Dedifferentiated amniotic fluid mesenchymal stem cell (primary cell): Measurements from ENCODE around the gene PTCHD4.
A peak's percentile ranks its signal among the peaks of the same experiment; 100 is the strongest.
"Not testable (repeated sequence)": the region's sequence is repeated elsewhere in the genome, so short reads cannot be mapped to it uniquely, and the experiment has no call there.

Source experiments
- DNase-seq: peaks from one replicate; pipeline ENCODE4 v3.0.0-alpha.2; 2016; ENCODE audit errors: extremely low spot score

PTCHD4 gene

GRCh38 chr6:48111143-48111506 lies at the start of gene PTCHD4:
Gene PTCHD4, minus strand, starts transcription at chr6:48111197. Its CDS starts 42,240 bp downstream, at chr6:48068957.
- DNase-seq = peak; percentile 52

DNA sequence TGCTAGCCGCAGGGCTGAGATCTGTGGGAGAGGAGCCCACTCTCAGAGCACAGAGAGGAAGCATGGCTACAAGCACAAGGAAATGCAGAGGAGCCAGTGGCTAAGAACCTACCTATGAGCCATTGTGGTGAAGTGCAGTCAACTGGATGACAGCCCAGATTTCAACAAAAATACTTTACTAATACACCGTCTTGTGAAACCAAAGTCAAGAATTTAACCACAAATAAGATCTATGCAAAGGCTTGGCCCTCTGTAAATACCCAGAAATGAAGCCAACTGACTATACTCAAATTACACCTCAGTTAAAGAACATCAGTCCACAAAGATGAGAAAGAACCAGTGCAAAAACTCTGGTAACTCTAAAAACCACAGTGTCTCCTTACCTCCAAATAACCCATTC lies 40.1 kb upstream of the PTCHD4 start:
- DNase-seq = peak; percentile 66

DNA sequence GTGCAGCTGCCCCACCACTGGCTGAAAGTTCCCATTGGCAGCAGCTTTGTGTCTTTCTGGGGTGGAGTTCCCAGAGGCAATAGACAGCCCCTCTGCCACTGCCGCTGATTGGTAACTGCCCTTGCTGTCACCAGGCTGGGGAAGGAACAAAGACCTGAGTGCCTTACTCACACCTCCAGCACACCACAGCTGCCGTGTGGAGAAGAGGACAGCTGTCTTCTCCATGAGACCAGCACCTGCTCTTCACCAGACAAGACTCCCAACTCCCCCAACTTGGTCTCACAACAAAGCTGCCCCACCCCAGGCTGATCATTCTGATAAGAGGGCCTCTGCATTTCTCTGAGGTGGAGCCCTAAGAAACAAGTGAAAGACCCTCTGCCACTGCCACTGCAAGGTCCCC lies 39.7 kb upstream of the PTCHD4 start:
- DNase-seq = no peak

DNA sequence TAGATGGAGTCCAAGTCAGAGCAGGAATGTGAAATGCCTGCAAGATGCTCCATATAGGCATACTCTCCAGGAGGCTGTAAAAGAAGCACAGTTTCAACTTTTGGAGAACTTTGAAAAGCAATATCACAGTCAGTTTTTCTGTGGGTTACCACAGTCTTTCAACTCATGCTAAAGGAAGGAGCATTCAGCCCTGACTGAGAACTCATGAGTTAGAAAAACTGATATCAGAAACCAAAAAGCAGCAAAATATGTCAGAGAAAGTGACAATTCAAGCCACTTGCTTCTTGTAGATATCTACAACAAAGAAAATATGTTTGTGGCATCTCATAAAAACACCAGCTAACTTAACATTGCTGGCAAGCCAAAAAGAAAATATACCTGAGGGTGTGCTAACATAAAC lies 36.1 kb upstream of the PTCHD4 start:
- DNase-seq = no peak

- no peak for DNase-seq
Measured at GRCh38 chr6:48144021-48144420, 33.0 kb upstream of the PTCHD4 start.

DNA sequence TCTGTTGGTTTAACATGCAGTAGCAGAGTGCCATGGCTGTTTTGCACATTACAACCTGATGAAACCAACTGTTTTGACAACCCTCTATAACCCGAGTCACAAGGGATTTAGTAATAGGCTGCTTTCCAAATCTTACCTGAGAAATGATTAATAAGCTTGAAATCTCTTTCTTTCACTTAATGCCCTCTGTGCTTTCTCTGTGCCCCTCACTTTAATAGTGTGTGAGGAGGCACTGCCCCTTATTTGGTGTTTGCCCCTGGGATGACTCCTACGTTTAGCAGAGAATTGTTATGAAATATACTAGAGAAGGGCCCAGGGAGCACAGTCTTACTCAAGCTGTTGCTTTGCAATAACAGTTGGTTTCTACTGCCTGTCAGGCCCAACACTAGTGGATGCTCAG lies 31.0 kb upstream of the PTCHD4 start:
- DNase-seq = no peak

DNA sequence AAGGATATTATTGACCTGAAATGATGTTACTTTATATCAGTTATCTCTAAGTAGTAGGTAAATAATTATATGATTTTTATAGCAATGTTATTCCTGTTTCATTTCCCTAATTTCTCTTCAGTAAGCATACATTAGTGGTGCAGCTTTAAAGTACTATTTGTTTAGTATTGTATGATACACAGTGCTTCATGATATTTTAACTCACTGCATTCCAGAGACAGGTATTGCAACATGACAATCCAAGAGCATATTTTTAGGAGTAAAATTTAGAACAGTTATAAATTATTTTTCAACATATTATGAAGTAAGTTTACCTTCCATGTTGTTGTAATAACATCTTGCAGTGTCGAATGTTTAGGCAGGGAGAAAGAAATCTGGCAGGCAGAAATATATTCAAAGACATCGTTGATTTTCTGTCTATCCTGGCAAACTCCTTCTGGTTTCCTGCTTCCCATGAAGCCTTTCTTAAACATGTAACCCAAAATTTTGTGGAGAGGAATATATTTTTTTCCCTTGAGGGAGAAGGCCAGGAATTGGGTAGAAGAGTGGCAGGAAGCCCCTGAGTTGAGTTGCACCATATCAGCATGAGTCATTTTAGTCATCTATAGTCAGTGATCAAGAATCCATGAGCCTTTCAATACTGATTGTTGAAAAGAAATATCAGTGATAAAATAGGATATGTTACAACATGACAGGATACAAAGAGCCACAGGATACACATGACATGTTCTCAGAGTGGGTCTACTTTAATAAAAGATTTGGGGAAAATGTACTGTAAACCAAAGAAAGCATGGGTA lies 29.0 kb upstream of the PTCHD4 start:
- DNase-seq = no peak

DNA sequence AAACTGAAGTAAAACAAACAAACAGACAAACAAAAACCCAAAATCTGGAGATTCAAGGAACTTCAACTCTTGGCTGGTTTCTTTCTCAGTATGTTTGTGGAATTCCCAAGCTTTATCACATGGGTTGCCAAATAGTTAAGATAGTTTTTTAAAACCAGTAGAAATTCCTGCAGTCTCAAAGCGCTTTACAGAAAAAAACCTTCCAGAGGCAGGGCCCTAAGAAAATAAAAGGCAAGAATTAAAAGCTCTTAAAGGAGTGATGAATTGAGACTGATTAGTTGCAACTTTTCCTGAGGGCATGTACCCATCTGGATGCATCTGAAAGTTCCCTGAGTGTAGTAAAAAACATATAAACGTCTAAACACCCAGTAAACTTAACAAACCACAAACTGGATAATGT lies 25.9 kb upstream of the PTCHD4 start:
- peak; percentile 75 for DNase-seq

DNA sequence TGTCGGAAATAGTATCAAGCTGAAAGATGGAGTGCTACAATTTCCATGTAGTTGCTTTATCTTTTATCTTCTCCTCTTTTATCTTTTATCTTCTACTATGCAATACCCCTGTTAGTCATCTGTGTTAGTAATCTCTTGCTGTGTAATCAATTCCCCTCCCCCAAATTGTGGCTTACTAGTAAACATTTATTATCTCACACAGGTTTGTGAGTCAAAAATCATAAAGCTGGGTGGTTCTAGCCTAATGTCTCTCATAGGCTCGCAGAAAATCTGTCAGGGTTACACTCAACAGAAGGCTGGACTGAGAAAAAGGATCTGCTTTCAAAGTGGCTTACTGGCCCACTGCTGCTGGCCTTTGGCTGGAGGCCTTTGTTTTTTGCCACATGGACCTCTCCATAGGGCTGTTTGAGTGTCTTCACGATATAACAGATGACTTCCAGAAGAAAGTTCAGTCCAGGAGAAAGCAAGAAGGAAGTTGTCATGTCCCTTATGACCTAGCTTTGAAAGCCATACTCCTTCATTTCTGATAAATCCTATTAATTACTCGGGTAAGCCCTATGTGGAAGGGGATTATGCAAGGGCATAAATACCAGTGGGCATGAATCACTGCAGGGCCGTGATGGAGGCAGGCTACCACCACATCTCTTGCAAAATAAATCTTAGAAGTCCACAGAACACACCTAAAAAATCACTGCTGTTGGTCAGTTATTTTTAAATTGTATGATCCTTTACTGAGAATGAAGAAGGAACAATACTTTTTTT lies 24.5 kb upstream of the PTCHD4 start:
- peak; percentile 33 for DNase-seq

DNA sequence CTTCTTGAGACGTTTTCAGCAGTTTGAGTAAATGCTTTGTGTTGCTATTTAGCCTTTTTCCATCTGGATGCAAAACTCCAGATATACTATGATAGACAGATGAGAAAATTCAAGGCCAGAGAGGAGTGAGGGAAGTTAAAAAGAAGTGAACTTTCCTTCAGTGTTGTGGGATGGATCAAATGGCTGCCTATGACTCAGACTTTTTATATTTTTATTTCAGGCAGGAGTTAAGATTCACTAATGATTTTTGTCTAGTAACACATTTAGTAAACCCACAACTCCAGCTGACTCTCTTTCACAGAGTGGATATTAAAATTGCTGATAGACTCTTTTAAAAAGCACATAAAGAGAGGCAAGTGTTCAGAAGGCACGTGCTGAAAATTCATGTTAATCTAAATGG lies 23.2 kb upstream of the PTCHD4 start:
- no peak for DNase-seq

DNA sequence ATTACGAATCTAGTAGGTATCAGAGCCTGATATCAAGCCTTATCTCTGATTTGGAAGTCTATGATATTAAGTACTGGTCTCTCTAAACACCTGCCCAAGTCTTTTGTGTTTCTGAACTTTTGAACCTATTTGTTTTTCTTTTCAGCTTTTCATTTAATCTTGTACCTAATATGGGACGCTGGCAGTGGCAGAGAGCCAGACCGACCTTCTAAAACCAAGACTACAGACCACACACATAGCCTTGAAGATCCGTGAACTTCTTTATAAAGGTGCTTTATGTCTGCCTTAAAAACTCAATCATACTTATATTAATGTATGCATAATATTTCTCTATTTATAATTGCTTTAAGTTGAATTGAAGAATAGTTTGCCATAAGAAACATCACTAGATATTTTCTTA lies 12.6 kb upstream of the PTCHD4 start:
- no peak for DNase-seq

DNA sequence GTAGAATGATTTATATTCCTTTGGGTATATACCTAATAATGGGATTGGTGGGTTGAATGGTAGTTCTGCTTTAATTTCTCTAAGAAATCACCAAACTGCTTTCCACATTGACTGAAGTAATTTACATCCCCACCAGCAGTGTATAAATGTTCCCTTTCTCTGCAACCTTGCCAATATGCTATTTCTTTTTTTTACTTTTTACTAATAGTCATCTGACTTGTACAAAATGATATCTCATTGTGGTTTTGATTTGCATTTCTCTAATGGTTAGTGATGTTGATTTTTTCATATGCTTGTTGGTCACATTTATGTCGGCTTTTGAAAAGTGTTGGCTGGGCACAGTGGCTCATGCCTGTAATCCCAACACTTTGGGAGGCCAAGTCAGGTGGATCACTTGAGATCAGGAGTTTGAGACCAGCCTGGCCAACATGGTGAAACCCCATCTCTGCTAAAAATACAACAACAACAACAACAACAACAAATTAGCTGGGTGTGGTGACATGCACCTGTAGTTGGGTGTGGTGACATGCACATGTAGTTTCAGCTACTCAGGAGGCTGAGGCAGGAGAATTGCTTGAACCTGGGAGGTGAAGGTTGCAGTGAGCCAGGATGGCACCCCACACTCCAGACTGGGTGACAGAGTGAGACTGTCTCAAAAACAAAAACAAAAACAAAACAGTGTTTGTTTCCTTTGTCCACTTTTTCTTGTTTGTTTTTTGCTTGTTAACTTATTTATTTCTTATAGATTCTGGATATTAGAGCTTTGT lies 11.2 kb upstream of the PTCHD4 start:
- not testable (repeated sequence) for DNase-seq

- no peak for DNase-seq
Measured at GRCh38 chr6:48116699-48117645, 6.0 kb upstream of the PTCHD4 start.

DNA sequence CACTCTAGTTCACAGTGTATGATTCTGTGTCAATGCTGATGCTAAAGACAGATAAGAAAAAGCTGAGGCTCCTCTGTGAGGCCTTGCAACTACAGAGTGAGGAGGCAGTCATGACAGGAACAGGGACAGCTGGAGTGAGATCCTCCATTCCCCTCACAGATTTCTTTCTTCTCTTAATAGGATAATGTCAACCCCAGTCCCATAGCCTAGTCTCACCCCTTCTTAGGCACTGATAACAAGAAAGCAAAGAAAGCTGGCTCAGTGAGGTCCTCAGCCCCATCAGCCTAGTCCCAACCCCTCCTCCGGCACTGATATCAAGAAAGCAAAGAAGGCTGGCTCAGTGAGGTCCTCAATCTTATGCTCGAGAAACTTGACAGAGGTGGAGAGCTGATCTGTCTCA lies 2.1 kb upstream of the PTCHD4 start:
- no peak for DNase-seq

GRCh38 chr6:48111575-48111974 lies 578 bp upstream of the PTCHD4 start:
- DNase-seq = no peak

GRCh38 chr6:48110436-48111142 lies 408 bp downstream of the PTCHD4 start:
- DNase-seq = no peak

GRCh38 chr6:48109944-48110343 lies 1.1 kb downstream of the PTCHD4 start:
- DNase-seq = no peak

- DNase-seq = not testable (repeated sequence)
Measured at GRCh38 chr6:48102476-48103195, 8.4 kb downstream of the PTCHD4 start.

- DNase-seq = no peak
Measured at GRCh38 chr6:48101290-48101689, 9.7 kb downstream of the PTCHD4 start.

- DNase-seq = no peak
Measured at GRCh38 chr6:48100588-48100895, 10.5 kb downstream of the PTCHD4 start.
